ENCODE measurements around the gene OPN5. TPM values are rescaled to one million over a fixed set of nuclear protein-coding genes. Genes with fewer than 3 reads are reported as not detected.

OPN5 gene
- total RNA-seq, 1 donor from 2014 or later = not detected

DNA sequence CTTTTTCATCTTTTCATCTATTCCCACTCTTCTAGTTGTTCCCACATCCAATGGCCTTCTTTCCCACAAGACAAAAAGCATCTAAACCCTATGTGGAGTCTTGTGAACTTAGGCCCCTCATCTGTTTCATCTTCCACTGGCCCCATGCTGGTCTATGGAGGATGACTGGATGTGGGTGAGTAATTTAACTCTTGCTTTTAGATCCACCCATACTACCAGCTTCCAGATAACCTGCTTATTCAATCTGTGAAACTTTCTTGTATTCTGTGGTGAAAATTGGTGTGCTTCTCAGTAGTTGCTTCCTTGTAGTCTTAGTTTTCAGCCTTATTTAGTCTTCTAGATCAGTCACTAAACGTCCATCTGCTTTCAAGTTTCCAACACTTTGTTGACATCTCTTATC is 64.9 kb downstream of the OPN5 start:
- TF ChIP-seq, protein P1, sequence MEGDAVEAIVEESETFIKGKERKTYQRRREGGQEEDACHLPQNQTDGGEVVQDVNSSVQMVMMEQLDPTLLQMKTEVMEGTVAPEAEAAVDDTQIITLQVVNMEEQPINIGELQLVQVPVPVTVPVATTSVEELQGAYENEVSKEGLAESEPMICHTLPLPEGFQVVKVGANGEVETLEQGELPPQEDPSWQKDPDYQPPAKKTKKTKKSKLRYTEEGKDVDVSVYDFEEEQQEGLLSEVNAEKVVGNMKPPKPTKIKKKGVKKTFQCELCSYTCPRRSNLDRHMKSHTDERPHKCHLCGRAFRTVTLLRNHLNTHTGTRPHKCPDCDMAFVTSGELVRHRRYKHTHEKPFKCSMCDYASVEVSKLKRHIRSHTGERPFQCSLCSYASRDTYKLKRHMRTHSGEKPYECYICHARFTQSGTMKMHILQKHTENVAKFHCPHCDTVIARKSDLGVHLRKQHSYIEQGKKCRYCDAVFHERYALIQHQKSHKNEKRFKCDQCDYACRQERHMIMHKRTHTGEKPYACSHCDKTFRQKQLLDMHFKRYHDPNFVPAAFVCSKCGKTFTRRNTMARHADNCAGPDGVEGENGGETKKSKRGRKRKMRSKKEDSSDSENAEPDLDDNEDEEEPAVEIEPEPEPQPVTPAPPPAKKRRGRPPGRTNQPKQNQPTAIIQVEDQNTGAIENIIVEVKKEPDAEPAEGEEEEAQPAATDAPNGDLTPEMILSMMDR (IDR thresholded peaks at IDR 0.05) = no peak

DNA sequence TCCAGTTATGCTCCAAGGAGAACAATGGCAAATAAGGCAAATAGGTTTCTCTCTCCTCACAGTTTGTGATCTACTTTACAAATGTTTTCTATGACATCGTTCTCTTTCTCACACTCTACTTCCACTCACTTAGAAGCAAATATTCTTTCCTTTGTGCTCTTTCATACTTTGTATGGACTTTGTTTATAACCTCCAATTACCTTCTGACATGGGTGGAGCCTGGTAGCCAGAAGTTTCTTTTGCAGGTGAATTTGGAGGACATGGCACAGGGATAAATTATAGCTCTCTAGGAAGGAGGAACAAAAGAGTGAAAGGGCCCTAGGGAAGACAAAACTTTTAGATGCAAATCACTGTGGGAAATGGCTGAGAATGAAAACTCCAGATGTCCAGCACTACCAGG is 69.3 kb downstream of the OPN5 start:
- H3K27ac ChIP-seq = no peak overlapping the region
- H3K27me3 ChIP-seq = no peaks in the 10 kb centered on the region
- TF ChIP-seq, protein P1 (IDR thresholded peaks at IDR 0.05) = no peak
- intact Hi-C loops (cut with DNase I) = no loop called here
- H3K4me3 ChIP-seq = no peak overlapping the region
- no peaks in the 10 kb centered on the region for H3K36me3 ChIP-seq
- DNase-seq (ENCODE audit: low spot score in 2 of 2) = no peak
- no peaks in the 10 kb centered on the region for H3K4me1 ChIP-seq
- no peaks in the 10 kb centered on the region for H3K9me3 ChIP-seq

More for the DNA sequence above, 64.9 kb downstream of the OPN5 start:
- Histone ChIP-seq H3K4me1 (no peaks in the 10 kb centered on the region), H3K9me3 (no peaks in the 10 kb centered on the region), H3K27me3 (no peaks in the 10 kb centered on the region), H3K4me3 (no peak overlapping the region), H3K36me3 (no peaks in the 10 kb centered on the region), H3K27ac (no peak overlapping the region)
- intact Hi-C loops (cut with DNase I) = no loop called here
- no peak for DNase-seq (ENCODE audit: low spot score in 2 of 2)

DNA sequence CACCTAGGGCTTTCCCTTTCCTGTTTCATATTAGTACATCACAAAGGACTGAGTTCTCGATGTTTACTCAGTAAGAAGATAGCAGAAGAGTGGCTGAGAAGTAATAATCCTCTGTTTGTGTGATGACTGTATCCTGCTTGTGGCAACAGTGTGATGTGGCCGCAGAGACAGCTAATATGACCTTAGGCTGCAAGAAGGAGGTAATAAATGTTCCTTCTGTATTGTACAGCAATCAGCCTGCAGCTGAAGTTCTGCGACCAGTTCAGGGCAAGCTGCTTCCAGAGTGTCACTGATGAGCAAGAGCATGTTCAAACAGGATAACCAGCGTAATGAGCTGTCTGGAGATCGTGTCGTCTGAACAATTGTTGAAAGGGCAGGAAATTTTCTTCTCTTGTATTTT is 70.9 kb downstream of the OPN5 start:
- DNase-seq (ENCODE audit: low spot score in 2 of 2) = no peak
- TF ChIP-seq, protein P1 (IDR thresholded peaks at IDR 0.05) = no peak
- no peaks in the 10 kb centered on the region for H3K27me3 ChIP-seq
- no peaks in the 10 kb centered on the region for H3K36me3 ChIP-seq
- no peak overlapping the region for H3K27ac ChIP-seq
- intact Hi-C loops (cut with DNase I) = no loop called here
- no peaks in the 10 kb centered on the region for H3K9me3 ChIP-seq
- no peak overlapping the region for H3K4me3 ChIP-seq
- no peaks in the 10 kb centered on the region for H3K4me1 ChIP-seq

DNA sequence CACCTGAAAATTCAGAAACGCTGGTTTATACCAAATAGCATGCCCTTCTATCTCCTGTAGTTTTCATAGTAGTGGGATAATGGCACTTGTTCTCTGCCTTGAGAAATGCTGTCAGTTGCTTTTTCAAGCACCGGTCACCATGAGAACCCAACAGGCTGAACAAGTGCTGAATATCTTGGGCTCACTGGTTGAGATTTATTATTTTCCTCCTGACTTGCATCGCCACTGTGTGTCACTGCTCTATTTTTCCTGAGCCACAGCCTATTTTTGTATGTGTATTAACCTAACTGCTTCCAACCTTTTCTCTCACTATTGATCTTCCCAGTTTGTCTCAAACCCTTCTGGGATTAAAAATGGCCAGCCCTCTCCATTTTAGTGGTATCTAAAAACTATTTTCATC is 71.9 kb downstream of the OPN5 start:
- no peaks in the 10 kb centered on the region for H3K27me3 ChIP-seq
- H3K36me3 ChIP-seq = no peaks in the 10 kb centered on the region
- no peaks in the 10 kb centered on the region for H3K4me1 ChIP-seq
- H3K4me3 ChIP-seq = no peak overlapping the region
- no peak overlapping the region for H3K27ac ChIP-seq
- no peak for DNase-seq (ENCODE audit: low spot score in 2 of 2)
- TF ChIP-seq, protein P1 (IDR thresholded peaks at IDR 0.05) = no peak
- H3K9me3 ChIP-seq = no peaks in the 10 kb centered on the region
- intact Hi-C loops (cut with DNase I) = no loop called here

DNA sequence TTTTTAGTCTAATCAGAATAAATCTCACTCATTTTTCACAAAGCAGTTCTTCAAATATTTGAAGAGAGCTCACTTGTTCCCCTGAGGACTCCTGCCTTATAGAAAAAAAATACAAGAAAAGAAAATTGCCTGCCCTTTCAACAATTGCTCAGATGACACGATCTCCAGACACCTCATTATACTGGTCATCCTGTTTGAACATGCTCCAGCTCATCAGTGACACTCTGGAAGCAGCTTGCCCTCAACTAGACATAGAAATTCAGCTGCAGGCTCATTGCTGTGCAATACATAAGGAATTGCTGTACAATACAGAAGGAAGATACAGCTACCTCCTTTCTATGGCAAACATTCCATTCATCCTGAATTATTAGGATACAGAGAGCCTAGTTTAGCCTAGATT is 73.1 kb downstream of the OPN5 start:
- intact Hi-C loops (cut with DNase I) = no loop called here
- H3K4me3 ChIP-seq = no peak overlapping the region
- H3K36me3 ChIP-seq = no peaks in the 10 kb centered on the region
- DNase-seq (ENCODE audit: low spot score in 2 of 2) = no peak
- H3K27ac ChIP-seq = no peak overlapping the region
- H3K9me3 ChIP-seq = no peaks in the 10 kb centered on the region
- TF ChIP-seq, protein P1 (IDR thresholded peaks at IDR 0.05) = no peak
- H3K4me1 ChIP-seq = no peaks in the 10 kb centered on the region
- H3K27me3 ChIP-seq = no peaks in the 10 kb centered on the region

DNA sequence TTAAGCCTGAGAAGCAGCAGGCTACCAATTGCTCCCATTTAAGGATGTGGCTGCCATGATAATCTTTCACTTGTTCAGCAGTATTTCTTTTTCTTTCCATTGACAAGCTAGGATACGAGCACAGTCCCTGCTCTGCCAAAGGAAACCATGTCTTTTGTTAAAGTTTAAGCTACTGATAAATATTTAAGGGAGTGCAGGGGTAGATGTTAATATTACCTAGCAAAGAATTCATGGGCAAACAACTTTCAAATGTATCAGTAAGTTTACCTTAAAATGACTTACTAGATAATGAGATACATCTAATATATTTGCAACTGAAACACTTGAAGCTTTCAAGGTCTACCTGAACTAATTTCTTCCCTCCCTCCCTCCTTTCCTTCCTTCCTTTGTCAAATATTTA is 77.3 kb downstream of the OPN5 start:
- intact Hi-C loops (cut with DNase I) = no loop called here
- H3K9me3 ChIP-seq = no peaks in the 10 kb centered on the region
- TF ChIP-seq, protein P1 (IDR thresholded peaks at IDR 0.05) = no peak
- DNase-seq (ENCODE audit: low spot score in 2 of 2) = no peak
- no peaks in the 10 kb centered on the region for H3K4me1 ChIP-seq
- no peaks in the 10 kb centered on the region for H3K36me3 ChIP-seq
- H3K4me3 ChIP-seq = no peak overlapping the region
- H3K27ac ChIP-seq = no peak overlapping the region
- H3K27me3 ChIP-seq = no peaks in the 10 kb centered on the region
